ENCODE measurements around the gene PDZD2.
"Not testable (repeated sequence)": the region's sequence is repeated elsewhere in the genome, so short reads cannot be mapped to it uniquely, and the experiment has no call there.

Gene PDZD2

GRCh38 chr5:32020946-32021345 is 382.0 kb downstream of the PDZD2 start:
- DNase-seq, result no peak

GRCh38 chr5:32021771-32022170 is 382.8 kb downstream of the PDZD2 start:
- DNase-seq, result no peak

DNA sequence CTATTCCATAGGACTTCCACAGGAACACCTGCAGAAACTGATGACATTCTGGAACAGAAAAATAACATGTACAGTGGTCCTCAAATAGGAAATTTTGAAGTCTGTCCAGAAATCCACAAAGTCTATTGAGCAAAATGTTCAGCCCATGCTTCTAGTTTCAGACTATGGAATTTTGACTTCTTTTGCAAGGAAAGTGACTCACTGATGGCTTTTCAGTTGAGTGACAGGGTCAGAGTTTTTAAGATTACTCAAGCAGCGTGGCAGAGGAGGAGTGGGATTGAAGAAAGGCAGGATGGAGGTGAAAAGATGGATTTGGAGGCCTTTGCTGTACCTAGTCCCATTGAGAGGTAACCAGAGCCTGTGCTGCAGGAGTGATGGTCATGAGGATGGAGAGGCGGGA is 383.7 kb downstream of the PDZD2 start:
- DNase-seq, result no peak

DNA sequence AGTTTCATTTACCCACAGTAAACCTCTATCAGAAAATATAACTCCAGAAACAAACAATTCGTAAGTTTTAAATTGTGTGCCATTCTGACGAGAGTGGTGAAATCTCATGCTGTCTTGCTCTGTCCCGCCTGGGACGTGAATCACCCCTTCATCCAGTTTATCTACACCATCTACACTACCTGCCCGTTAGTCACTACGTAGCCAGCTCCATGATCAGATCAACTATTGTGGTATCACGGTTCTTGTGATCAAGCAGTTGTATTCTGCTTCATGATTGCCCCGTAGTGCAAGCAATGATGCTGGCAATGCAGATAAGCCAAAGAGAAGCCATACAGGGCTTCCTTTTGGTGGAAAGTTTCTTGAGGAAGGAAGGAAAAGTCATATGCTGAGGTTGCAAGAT is 384.9 kb downstream of the PDZD2 start:
- DNase-seq, result no peak

DNA sequence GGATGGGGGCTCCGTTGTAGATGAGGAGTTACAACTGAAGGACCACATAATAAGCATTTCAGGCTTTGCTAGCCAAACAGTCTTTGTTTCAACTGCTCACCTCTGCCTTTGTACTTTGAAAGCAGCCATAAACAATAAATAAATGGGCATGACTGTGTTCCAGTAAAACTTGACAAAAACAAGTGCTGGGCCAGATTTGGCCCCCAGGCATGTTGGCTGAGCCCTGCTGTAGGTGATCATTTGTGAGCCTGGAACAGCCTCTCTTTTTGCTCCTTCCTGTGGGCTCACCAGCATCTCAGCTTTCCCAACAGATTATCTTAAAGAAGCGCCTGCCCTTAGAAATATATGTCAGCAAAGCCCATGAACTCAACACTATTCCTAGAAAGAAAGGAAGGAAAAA is 385.8 kb downstream of the PDZD2 start:
- no peak for DNase-seq

DNA sequence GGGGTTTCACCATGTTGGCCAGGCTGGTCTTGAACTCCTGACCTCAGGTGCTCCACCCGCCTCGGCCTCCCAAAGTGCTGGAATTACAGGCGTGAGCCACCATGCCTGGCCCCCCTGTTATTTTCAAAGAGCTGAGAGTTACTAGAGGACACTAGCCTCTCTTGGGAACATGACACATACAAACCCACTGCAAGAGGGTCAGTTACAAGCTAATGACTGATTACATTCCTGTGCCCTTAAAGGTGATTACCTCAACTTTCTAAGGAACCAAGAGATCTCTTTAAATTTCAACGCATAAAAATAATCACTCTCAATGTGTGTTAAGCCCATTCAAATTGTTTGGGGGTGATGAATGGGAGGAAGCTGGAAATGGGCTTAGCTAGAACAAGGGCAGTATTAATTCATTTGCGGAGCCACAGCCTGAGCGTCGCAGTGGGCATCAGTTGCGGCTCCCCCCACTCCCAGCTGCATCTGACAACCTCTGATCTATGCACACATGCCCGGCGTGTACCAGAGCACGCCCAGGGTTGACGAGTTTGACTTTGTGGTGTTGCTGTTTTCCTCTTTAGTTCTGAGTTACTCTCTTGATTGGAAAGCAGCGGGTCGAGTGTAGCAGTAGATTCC is 388.3 kb downstream of the PDZD2 start:
- DNase-seq, result no peak

DNA sequence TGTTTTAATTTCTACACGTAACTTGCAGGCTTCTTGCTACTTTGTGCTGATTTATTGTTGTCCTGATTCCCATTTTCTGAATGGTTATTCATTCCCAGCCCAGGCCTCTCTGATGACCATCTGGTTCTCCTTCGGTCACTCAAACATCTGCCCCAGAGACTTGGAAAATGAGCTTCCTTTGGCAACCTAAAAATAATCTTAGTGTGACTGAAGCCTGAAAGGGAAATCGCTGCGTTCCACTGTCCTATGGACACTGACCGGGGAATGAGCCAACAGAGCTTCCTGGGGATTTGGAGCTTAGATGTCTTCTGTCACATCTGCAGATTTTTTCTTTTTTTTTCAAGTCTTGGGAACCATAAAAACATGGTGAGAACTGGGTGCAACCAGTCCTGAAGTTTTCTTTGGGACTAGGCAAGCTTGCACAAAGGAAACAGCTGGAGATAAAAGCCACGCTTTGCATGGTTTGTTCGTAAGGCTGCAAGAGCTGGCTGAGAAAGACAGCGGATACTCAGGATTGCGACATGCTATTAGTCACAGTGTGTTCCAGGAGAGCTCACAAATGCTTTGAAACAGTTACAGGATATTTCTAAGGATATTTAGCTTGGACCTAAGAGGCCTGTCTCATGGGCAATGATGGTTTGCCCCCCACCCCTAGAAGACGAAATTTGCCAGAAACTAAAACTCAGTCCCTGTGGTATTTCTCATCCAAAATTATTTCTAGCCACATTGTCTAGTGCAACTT is 389.0 kb downstream of the PDZD2 start:
- DNase-seq, result no peak

DNA sequence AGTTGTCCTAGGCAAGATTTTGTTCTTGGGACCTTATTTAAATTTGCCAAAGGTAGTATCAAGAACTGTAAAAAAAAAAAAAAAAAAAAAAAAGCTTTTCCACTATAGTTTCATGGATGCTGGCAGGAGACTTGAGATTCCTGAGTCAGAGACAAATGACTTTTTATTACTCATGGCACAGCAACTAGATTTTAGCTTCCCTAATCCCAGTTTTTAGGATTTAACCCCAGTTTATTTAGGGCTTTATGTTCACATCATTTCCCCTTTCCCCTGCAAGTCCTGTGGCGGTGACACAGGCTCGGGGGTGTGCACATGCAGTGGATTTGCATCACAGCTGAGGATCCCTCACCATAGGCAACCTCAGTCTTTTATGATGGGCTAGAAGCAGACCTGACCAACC is 390.3 kb downstream of the PDZD2 start:
- DNase-seq, result no peak

GRCh38 chr5:32029781-32030180 is 390.9 kb downstream of the PDZD2 start:
- no peak for DNase-seq

DNA sequence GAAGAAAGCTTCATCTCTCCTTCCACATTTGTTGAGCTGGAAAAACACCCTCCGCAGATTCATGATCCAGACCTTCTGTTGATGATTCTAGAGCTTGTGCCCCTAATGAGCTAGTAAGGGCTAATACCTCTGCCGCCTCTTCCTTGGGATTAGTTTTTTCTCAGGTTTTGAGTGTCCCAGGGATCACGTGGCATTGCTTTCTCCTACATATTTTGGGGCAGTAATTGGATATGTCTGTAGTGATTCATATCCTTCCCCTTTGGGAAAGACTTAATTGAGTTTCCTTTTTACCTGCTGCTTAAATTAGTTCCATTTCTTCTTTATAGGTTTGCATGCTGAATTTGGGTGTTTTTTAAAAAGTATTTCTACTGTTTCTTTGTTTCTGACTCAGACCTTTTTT is 391.3 kb downstream of the PDZD2 start:
- DNase-seq, result no peak

DNA sequence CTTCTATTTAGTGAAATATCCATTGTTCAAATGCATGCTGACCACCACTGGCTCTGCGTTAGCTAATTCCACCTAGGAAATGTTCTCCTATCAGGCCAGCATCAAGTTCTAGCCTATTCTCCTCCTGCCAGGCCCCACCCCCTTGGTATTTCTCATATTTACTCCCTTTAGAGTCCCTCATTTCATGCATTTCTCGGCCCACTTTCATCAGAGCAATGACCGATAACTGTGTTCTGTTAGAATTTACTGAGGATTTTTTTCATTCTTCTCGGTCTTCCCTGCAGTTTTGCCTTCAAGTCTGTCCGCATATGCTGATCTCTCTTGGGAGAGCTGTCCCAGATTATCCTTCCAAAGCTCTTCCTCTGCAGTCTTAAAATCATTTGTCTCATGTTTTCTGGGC is 391.8 kb downstream of the PDZD2 start:
- no peak for DNase-seq

DNA sequence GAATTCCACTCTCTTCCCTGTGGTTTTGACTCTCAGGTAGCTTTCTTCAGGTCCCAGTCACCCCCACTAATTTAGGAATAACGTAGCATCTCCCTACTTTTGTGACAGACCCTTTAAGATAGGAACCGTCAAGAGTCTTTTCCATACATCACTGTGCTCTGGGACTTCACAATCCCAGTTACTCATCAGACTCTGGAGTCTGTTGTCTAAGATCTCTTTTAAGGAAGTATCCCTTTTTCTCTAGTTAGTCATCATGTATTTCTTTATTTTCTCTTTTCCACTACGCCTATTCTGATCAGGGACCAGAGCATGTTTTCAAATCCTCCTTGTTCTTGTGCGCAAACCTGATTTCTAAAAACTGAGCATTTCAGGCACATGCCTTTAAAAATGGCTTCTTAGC is 392.2 kb downstream of the PDZD2 start:
- DNase-seq, result no peak

DNA sequence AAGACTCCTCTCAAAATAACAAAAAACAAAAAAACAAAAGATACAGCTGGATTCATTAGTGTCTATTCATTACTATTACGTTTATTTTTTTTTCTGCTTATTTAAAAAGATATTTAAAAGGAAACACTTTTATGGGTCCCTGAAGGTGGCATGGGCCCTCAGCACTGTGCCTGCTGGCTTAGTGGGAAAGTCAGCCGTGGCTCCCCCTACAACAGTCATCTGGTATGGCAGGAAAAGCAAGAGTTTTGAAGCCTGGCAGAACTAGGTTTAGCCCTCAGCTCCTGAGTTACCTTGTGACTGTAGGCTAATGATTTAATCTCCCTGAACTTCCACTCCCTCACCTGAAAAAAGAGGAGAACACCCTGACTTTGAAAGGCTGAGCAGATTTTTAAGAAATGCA is 399.6 kb downstream of the PDZD2 start:
- no peak for DNase-seq

DNA sequence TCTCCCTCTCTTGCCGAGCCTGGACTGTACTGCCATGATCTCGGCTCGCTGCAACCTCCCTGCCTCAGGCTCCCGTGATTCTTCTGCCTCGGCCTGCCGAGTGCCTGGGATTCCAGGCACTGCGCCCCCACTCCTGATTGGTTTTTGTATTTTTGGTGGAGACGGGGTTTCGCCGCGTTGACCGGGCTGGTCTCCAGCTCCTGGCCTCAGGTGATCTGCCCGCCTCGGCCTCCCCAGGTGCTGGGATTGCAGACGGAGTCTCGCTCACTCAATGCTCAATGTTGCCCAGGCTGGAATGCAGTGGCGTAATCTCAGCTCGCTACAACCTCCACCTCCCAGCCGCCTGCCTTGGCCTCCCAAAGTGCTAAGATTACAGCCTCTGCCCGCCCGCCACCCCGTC is 400.2 kb downstream of the PDZD2 start:
- DNase-seq, result not testable (repeated sequence)

DNA sequence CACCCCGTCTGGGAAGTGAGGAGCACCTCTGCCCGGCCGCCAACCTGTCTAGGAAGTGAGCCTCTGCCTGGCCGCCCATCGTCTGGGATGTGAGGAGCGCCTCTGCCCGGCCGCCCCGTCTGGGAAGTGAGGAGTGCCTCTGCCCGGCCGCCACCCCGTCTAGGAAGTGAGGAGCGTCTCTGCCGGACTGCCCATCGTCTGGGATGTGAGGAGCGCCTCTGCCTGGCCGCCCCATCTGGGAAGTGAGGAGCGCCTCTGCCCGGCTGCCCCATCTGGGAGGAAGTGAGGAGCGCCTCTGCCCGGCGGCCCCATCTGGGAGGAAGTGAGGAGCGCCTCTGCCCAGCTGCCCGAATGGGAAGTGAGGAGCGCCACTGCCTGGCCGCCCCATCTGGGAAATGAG is 400.7 kb downstream of the PDZD2 start:
- DNase-seq, result not testable (repeated sequence)

DNA sequence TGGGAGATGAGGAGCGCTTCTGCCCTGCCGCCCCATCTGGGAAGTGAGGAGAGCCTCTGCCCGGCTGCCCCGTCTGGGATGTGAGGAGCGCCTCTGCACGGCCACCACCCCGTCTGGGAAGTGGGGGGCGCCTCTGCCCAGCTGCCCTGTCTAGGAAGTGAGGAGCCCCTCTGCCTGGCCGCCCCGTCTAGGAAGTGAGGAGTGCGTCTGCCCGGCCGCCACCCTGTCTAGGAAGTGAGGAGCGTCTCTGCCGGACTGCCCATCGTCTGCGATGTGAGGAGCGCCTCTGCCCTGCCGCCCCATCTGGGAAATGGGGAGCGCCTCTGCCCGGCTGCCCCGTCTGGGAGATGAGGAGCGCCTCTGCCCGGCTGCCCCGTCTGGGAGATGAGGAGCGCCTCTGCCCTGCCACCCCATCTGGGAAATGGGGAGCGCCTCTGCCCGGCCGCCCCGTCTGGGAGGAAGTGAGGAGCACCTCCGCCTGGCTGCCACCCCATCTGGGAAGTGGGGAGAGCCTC is 401.3 kb downstream of the PDZD2 start:
- not testable (repeated sequence) for DNase-seq

- DNase-seq, result no peak
Measured at GRCh38 chr5:32042551-32042961, 403.6 kb downstream of the PDZD2 start.

GRCh38 chr5:32043105-32043504 is 404.2 kb downstream of the PDZD2 start:
- no peak for DNase-seq

- no peak for DNase-seq
Measured at GRCh38 chr5:32044434-32044833, 405.5 kb downstream of the PDZD2 start.

DNA sequence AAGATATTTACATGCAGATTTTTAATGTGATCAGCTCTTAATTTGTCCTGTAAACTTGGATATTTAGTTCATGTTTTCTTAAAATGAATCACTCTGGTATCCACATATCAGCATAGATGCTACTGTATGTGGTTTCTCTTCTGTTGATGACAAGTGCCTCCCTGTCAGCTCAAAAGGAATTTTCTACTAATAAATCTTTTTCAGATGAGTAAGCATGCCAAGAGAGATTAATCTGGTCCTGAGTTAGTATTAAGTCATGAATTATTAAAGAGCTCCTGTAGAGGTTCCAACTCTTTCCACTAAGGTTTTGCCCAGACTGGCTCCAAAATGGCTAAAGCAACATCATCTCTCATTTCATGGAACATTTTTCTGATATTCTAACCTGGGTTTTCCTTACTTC is 406.0 kb downstream of the PDZD2 start:
- no peak for DNase-seq

DNA sequence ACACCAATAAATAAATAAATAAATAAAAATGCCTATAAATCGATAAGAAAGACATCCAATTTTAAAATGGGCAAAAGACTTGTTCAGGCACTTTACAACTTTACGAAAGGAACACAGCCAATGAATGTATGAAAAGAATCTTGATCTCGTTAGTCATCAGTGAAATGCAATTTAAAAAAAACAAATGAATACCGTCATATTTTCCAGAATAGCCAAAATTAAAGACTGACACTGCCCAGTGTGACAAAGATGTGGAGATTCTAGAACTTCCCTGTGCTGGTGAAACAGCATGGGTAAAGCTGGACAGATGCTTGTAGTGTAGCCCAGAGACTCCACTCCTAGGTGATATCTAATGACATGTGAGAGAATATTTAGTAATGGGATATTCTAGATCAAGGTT is 408.1 kb downstream of the PDZD2 start:
- no peak for DNase-seq

DNA sequence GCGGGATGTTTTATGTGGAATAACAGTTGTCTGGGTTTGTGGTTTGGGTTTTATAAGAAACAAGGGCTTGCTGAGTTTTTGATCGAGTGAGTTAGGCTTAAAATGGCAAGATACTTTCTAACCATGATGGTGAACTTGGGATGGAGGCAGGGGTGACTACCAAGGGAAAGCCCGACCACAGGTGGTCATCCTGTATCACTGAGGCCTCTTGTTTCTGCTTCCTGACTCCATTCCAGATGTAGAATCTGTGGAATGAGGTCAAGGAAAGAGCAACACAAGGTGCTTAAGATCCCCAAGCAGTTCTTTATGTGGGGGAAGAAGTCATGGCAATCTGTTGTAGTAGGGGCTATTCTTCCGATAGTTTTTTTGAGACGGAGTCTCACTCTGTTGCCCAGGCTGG is 412.9 kb downstream of the PDZD2 start:
- DNase-seq, result no peak

DNA sequence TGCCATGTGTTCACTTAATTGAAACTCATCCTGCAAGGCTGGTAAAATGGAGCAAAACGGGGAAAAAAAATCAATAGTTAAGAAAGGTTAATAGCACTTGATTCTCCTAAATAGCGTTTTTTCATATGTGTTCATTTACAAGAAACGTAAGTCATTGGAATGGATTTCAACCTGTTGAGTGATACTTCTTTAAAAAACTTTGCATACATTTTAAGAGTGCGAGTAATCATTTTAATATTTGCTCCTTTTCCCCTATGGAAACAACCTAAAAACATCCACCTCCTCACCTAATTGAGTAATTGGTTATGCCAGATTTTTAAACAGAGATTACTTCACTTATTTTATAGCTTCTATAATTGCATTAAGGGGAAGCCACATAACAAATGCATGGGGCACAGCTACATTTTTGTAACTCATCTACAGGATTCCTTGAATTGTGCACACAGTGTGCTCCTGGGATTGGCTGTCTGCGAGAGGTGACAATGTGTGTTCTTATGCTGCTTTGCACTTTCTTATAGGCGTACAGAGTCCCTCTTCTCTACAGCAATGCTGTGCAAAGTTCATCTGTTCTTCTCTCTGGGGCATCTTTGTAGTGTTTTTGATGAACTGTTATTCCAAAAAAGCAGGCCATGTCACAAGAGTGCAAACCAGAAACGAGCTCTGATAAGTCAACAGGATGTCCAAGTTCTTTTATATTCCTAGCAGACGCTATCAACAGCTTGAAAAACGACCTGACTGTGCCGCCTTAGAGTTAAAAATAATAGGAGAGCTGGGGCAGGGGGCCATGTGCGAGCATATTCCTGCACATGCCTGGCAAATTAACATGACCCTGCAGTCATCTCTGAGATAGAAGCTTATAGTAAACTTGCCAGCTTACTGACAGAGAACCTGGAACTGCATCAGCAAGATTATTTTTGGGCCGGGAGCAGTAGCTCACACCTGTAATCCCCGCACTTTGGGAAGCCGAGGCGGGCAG is 417.2 kb downstream of the PDZD2 start:
- DNase-seq, result no peak
